Sigmoid colon (tissue), 4 donors: Measurements from ENCODE around the gene TCERG1L.

Experiments
- EP300 ChIP-seq, 4 donors: sonication (generic); formaldehyde crosslinking; IDR thresholded peaks; one replicate each; pipeline ENCODE4 v1.6.1; 2017; ENCODE audit warnings: antibody characterized with exemption in 4 of 4
- POLR2A ChIP-seq, 2 donors: fragments of 450-650 bp; IDR thresholded peaks; one replicate each; pipeline ENCODE4 v1.6.1; 2016; ENCODE audit warnings: antibody characterized with exemption in 2 of 2, mild to moderate bottlenecking in 2 of 2, moderate library complexity in 2 of 2
- POLR2AphosphoS5 ChIP-seq, 4 donors: sonication (generic); formaldehyde crosslinking; IDR thresholded peaks; one replicate each; pipeline ENCODE4 v1.6.1; 2017; ENCODE audit warnings: antibody characterized with exemption in 4 of 4
- TF ChIP-seq, protein P1 (sequence below), 4 experiments: fragments of 450-650 bp in 3 of 4; fragments of 200-600 bp in 1 of 4; IDR thresholded peaks; one replicate each; pipeline ENCODE4 v1.5.1; 2016 to 2019; ENCODE audit warnings: antibody characterized with exemption in 4 of 4, mild to moderate bottlenecking in 3 of 4, moderate library complexity in 2 of 4

- TF ChIP-seq POLR2A (IDR thresholded peaks at IDR 0.05) (no peak), POLR2AphosphoS5 (IDR thresholded peaks at IDR 0.05) (no peak), EP300 (IDR thresholded peaks at IDR 0.05) (no peak)
- TF ChIP-seq, protein P1, sequence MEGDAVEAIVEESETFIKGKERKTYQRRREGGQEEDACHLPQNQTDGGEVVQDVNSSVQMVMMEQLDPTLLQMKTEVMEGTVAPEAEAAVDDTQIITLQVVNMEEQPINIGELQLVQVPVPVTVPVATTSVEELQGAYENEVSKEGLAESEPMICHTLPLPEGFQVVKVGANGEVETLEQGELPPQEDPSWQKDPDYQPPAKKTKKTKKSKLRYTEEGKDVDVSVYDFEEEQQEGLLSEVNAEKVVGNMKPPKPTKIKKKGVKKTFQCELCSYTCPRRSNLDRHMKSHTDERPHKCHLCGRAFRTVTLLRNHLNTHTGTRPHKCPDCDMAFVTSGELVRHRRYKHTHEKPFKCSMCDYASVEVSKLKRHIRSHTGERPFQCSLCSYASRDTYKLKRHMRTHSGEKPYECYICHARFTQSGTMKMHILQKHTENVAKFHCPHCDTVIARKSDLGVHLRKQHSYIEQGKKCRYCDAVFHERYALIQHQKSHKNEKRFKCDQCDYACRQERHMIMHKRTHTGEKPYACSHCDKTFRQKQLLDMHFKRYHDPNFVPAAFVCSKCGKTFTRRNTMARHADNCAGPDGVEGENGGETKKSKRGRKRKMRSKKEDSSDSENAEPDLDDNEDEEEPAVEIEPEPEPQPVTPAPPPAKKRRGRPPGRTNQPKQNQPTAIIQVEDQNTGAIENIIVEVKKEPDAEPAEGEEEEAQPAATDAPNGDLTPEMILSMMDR (IDR thresholded peaks at IDR 0.05): no peak
Measured at GRCh38 chr10:131223422-131223821, 88.1 kb downstream of the TCERG1L start.
